Measurements from ENCODE around the gene GLI1. TPM values are rescaled to one million over a fixed set of nuclear protein-coding genes. Genes with fewer than 3 reads are reported as not detected.
A peak's percentile ranks its signal among the peaks of the same experiment; 100 is the strongest.

The GLI1 gene
- total RNA-seq, 1 experiment from 2014 or later = 6.4 TPM

DNA sequence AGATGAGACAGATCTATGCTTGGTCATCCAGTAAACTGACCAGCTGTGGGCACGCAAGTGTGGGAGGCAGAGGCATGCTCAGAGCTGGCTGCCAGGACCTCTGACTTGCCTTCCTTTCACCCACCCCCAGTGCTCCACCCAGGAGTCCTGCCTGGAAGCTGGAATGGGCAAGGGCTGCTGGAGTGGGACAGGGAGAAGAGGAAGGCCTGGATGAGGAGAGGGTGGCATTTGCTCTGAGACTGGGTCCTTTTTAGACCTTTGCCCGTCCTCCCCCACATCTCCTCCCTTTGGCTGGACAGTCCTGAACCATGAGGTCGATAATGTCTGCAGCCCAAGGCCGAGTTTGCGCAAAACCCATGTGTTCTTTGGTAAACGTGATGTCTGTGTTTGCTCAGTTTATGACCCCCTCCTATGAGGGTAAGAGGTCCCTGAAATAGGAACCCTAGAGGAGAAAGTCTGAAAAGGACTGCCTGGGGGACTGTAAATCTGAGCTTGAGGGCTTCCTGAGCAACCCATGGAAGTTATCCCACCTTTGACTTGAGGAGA lies 8.3 kb upstream of the GLI1 start:
- RAD21 ChIA-PET (ENCODE audit: low non-redundant PET in 1 of 2, low total read pairs in 2 of 2, uncharacterized antibody in 2 of 2, unreplicated experiment in 2 of 2) = interaction anchor here in 1 of 2 experiments (1.9 kb wide), 1 partner anchor 186 kb away, joined by 8 read pairs; no protein-coding TSS in a partner anchor
- no peaks in the 10 kb centered on the region for H3K9me2 ChIP-seq (ENCODE audit: insufficient read depth)
- no peaks in the 10 kb centered on the region for H3K79me2 ChIP-seq (ENCODE audit: insufficient read depth, low read length)
- H2AFZ ChIP-seq (ENCODE audit: low read depth, low read length, poor library complexity, severe bottlenecking) = no peak overlapping the region
- POLR2A ChIA-PET = interaction anchor here (1.6 kb wide), 1 partner anchor 143 kb away, joined by 5 read pairs; no protein-coding TSS in a partner anchor
- H4K20me1 ChIP-seq (ENCODE audit: insufficient read depth) = no peaks in the 10 kb centered on the region
- H3K9me3 ChIP-seq (ENCODE audit: control insufficient read depth in 1 of 2, insufficient read depth in 1 of 2, low read depth in 1 of 2, low read length in 2 of 2) = no peaks in the 10 kb centered on the region
- H3K4me1 ChIP-seq (ENCODE audit: control insufficient read depth in 1 of 2, insufficient read depth in 2 of 2, low read length in 2 of 2) = peaks cover 18 to 28% of the 10 kb centered on the region in 2 experiments
- H3K36me3 ChIP-seq (ENCODE audit: control insufficient read depth in 1 of 2, insufficient read depth in 2 of 2, low read length in 2 of 2) = no peaks in the 10 kb centered on the region
- H3K4me2 ChIP-seq (ENCODE audit: low read length) = no peak overlapping the region
- ATAC-seq (no peak), DNase-seq (ENCODE audit: low read depth, low spot score) (no peak)
- H3K27ac ChIP-seq (ENCODE audit: low read depth, low read length) = no peak overlapping the region
- intact Hi-C loops (cut with micrococcal nuclease) = no loop called here
- BruUV-seq (replicated peaks) = no TSS peak
- H3K27me3 ChIP-seq (ENCODE audit: insufficient read depth, low read length) = no peaks in the 10 kb centered on the region
- H3K9ac ChIP-seq (ENCODE audit: low read length) = no peak overlapping the region
- no peak for TF ChIP-seq POLR2A (IDR thresholded peaks at IDR 0.05; ENCODE audit: borderline replicate concordance, extremely low read depth, insufficient read depth, insufficient read length)
- no peak overlapping the region for H3K4me3 ChIP-seq (replicated peaks in 1 of 2; ENCODE audit: low read depth in 1 of 2, low read length in 2 of 2)
- CTCF ChIA-PET = interaction anchor here (0.6 to 3.5 kb wide), 4 partner anchors 143 to 238 kb away, joined by 3 to 75 read pairs (median 26); no protein-coding TSS in a partner anchor

GRCh38 chr12:57452181-57452936 lies 7.2 kb upstream of the GLI1 start:
- Histone ChIP-seq H3K4me3 (replicated peaks in 1 of 2; ENCODE audit: low read depth in 1 of 2, low read length in 2 of 2) (no peak overlapping the region), H3K36me3 (ENCODE audit: control insufficient read depth in 1 of 2, insufficient read depth in 2 of 2, low read length in 2 of 2) (no peaks in the 10 kb centered on the region), H2AFZ (ENCODE audit: low read depth, low read length, poor library complexity, severe bottlenecking) (no peak overlapping the region), H3K9ac (ENCODE audit: low read length) (no peak overlapping the region), H3K4me1 (ENCODE audit: control insufficient read depth in 1 of 2, insufficient read depth in 2 of 2, low read length in 2 of 2) (peaks cover 18 to 34% of the 10 kb centered on the region in 2 experiments), H3K27me3 (ENCODE audit: insufficient read depth, low read length) (no peaks in the 10 kb centered on the region), H3K27ac (ENCODE audit: low read depth, low read length) (no peak overlapping the region), H4K20me1 (ENCODE audit: insufficient read depth) (no peaks in the 10 kb centered on the region), H3K9me3 (ENCODE audit: control insufficient read depth in 1 of 2, insufficient read depth in 1 of 2, low read depth in 1 of 2, low read length in 2 of 2) (no peaks in the 10 kb centered on the region), H3K9me2 (ENCODE audit: insufficient read depth) (no peaks in the 10 kb centered on the region), H3K4me2 (ENCODE audit: low read length) (peak overlapping the region; percentile 13; the same call in 1 of the 2 replicates), H3K79me2 (ENCODE audit: insufficient read depth, low read length) (no peaks in the 10 kb centered on the region)
- CTCF ChIA-PET = interaction anchor here (0.6 to 3.5 kb wide), 26 partner anchors 9 to 239 kb away, joined by 3 to 75 read pairs (median 5); no protein-coding TSS in a partner anchor
- RAD21 ChIA-PET (ENCODE audit: low non-redundant PET in 1 of 2, low total read pairs in 2 of 2, uncharacterized antibody in 2 of 2, unreplicated experiment in 2 of 2) = interaction anchor here (0.8 to 2.0 kb wide), 7 partner anchors 144 to 191 kb away, joined by 3 to 9 read pairs (median 5); no protein-coding TSS in a partner anchor
- DNase-seq (ENCODE audit: low read depth, low spot score) (no peak), ATAC-seq (no peak)
- no TSS peak for BruUV-seq (replicated peaks)
- POLR2A ChIA-PET = interaction anchor here (0.6 to 1.6 kb wide), 4 partner anchors 22 to 210 kb away, joined by 3 to 5 read pairs (median 4); no protein-coding TSS in a partner anchor
- intact Hi-C loops (cut with micrococcal nuclease) = loop anchor here (2.0 kb wide), 1 partner anchor 240 kb away; no protein-coding TSS in a partner anchor
- TF ChIP-seq FOSL1 (IDR thresholded peaks at IDR 0.05; ENCODE audit: low read depth) (no peak), SP1 (IDR thresholded peaks at IDR 0.05; ENCODE audit: low read depth) (no peak), EGR1 (IDR thresholded peaks at IDR 0.05; ENCODE audit: low read depth) (no peak), ZBTB33 (IDR thresholded peaks at IDR 0.05; ENCODE audit: extremely low read depth, insufficient replicate concordance, low read length) (no peak), TCF7L2 (IDR thresholded peaks at IDR 0.05; ENCODE audit: borderline replicate concordance, extremely low read depth, insufficient read depth, insufficient read length) (no peak), YY1 (IDR thresholded peaks at IDR 0.05; ENCODE audit: extremely low read depth, insufficient replicate concordance, low read depth, low read length) (no peak), RAD21 (IDR thresholded peaks at IDR 0.05; ENCODE audit: low read depth) (no peak), CEBPB (IDR thresholded peaks at IDR 0.05; ENCODE audit: low read depth) (no peak), ATF3 (IDR thresholded peaks at IDR 0.05) (no peak), SRF (IDR thresholded peaks at IDR 0.05; ENCODE audit: low read depth) (no peak)
- TF ChIP-seq, protein P1, sequence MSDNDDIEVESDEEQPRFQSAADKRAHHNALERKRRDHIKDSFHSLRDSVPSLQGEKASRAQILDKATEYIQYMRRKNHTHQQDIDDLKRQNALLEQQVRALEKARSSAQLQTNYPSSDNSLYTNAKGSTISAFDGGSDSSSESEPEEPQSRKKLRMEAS (IDR thresholded peaks at IDR 0.05) = no peak

Data from HCT116 (cell line).